Measurements from ENCODE around the gene MGA.

DNA sequence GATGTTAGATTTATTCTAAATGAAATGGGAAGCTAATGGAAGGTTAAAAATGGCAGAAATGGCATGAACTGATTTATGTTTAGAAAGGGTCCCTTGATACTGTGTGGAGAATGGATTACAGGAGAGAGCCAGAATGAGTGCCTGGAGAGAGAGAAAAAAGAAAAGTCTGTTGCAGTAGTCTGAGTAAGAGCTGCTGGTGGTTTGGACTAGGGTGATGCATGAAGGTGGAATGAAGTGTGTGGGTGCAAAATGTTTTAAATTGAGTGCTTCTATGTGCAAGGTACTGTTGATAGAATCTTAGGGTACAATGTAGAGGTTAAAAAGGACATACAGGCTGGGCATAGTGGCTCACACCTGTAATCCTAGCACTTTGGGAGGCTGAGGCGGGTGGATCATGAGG, 11.4 kb upstream of the MGA start:
- no peak for TF ChIP-seq REST (IDR thresholded peaks at IDR 0.05)
- TF ChIP-seq POLR2A (IDR thresholded peaks at IDR 0.05; ENCODE audit: low read length): no peak
- no peak for TF ChIP-seq RCOR1 (IDR thresholded peaks at IDR 0.05; ENCODE audit: low read depth, low read length)
- TF ChIP-seq JUNB (IDR thresholded peaks at IDR 0.05): no peak
- TF ChIP-seq CTCF (IDR thresholded peaks at IDR 0.05): no peak
- no peak for TF ChIP-seq MAFK (IDR thresholded peaks at IDR 0.05; ENCODE audit: partially characterized antibody)
- TF ChIP-seq MAX (IDR thresholded peaks at IDR 0.05): no peak
- no peak for TF ChIP-seq EP300 (IDR thresholded peaks at IDR 0.05)
- TF ChIP-seq RNF2 (IDR thresholded peaks at IDR 0.05; ENCODE audit: borderline replicate concordance, low read depth): no peak
- no peak for TF ChIP-seq PBX3 (IDR thresholded peaks at IDR 0.05)
- TF ChIP-seq ELK1 (IDR thresholded peaks at IDR 0.05; ENCODE audit: low read depth, low read length): no peak
- TF ChIP-seq HOXA7 (CRISPR knock-in tag; IDR thresholded peaks at IDR 0.05): no peak
